ENCODE data around the gene TMEM87B.
A peak's percentile ranks its signal among the peaks of the same experiment; 100 is the strongest.

TMEM87B gene

GRCh38 chr2:112156152-112156986 lies 101.3 kb downstream of the TMEM87B start:
- H3K4me3 ChIP-seq (ENCODE audit: low read length), result peak overlapping the region; percentile 39
- peak; percentile 50 for DNase-seq (ENCODE audit: low read depth, low spot score)

- no peak for DNase-seq (ENCODE audit: low read depth, low spot score)
- no peak overlapping the region for H3K4me3 ChIP-seq (ENCODE audit: low read length)
These were observed 102.4 kb downstream of the TMEM87B start for GRCh38 chr2:112157472-112157871.

- no peak for DNase-seq (ENCODE audit: low read depth, low spot score)
- H3K4me3 ChIP-seq (ENCODE audit: low read length), result no peak overlapping the region
These were observed 104.4 kb downstream of the TMEM87B start for GRCh38 chr2:112159454-112159921.

GRCh38 chr2:112160283-112161250 lies 105.5 kb downstream of the TMEM87B start:
- no peak for DNase-seq (ENCODE audit: low read depth, low spot score)

GRCh38 chr2:112161431-112162145 lies 106.5 kb downstream of the TMEM87B start:
- DNase-seq (ENCODE audit: low read depth, low spot score), result no peak
- no peak overlapping the region for H3K4me3 ChIP-seq (ENCODE audit: low read length)

More at GRCh38 chr2:112160283-112161250, 105.5 kb downstream of the TMEM87B start:
- H3K4me3 ChIP-seq (ENCODE audit: low read length), result no peak overlapping the region

- no peak for DNase-seq (ENCODE audit: low read depth, low spot score)
- H3K4me3 ChIP-seq (ENCODE audit: low read length), result no peak overlapping the region
These were observed 107.3 kb downstream of the TMEM87B start for GRCh38 chr2:112162341-112162740.

- DNase-seq (ENCODE audit: low read depth, low spot score), result no peak
- no peak overlapping the region for H3K4me3 ChIP-seq (ENCODE audit: low read length)
These were observed 107.9 kb downstream of the TMEM87B start for GRCh38 chr2:112162956-112163355.

- no peak for DNase-seq (ENCODE audit: low read depth, low spot score)
- H3K4me3 ChIP-seq (ENCODE audit: low read length), result no peak overlapping the region
These were observed 108.5 kb downstream of the TMEM87B start for GRCh38 chr2:112163541-112163981.

GRCh38 chr2:112164876-112165275 lies 109.8 kb downstream of the TMEM87B start:
- no peak for DNase-seq (ENCODE audit: low read depth, low spot score)
- no peak overlapping the region for H3K4me3 ChIP-seq (ENCODE audit: low read length)

- DNase-seq (ENCODE audit: low read depth, low spot score), result no peak
- no peak overlapping the region for H3K4me3 ChIP-seq (ENCODE audit: low read length)
These were observed 110.2 kb downstream of the TMEM87B start for GRCh38 chr2:112165296-112165695.

GRCh38 chr2:112166806-112167499 lies 111.9 kb downstream of the TMEM87B start:
- DNase-seq (ENCODE audit: low read depth, low spot score), result no peak

GRCh38 chr2:112168422-112169124 lies 113.5 kb downstream of the TMEM87B start:
- no peak overlapping the region for H3K4me3 ChIP-seq (ENCODE audit: low read length)
- no peak for DNase-seq (ENCODE audit: low read depth, low spot score)

More at GRCh38 chr2:112166806-112167499, 111.9 kb downstream of the TMEM87B start:
- H3K4me3 ChIP-seq (ENCODE audit: low read length), result no peak overlapping the region
